H1 (cell line): ENCODE measurements around the gene LSM2. TPM values are rescaled to one million over a fixed set of nuclear protein-coding genes. Genes with fewer than 3 reads are reported as not detected.

Source experiments
- CTCF ChIA-PET: fragments of 300-600 bp; sonication (Branson Sonifier 250); formaldehyde crosslinking; loops from one replicate; lab custom pipeline; 2021; ENCODE audit not compliant: partially characterized antibody; lab: Charles Lee
- POLR2A ChIA-PET: fragments of 300-600 bp; sonication (Branson Sonifier 250); formaldehyde crosslinking; loops from one replicate; lab custom pipeline; 2021; ENCODE audit warnings: inconsistent platforms; ENCODE audit not compliant: partially characterized antibody; lab: Charles Lee
- DNase-seq, 2 experiments: peaks; one replicate each; pipeline versions ENCODE4 v3.0.0 to v3.0.0-alpha.2; 2010 to 2022; ENCODE audit warnings: low spot score in 2 of 2, low read depth in 1 of 2, mixed read lengths in 1 of 2
- FAIRE-seq: peaks from 2 replicates; lab custom pipeline; 2011; peaks lifted over from hg19 to GRCh38; lab: Jason Lieb, UNC
- H2AFZ ChIP-seq: 2 replicates; pipeline ENCODE4 v1.8.1; 2012; ENCODE audit warnings: low read length, inconsistent platforms
- H2AK5ac ChIP-seq: 2 replicates; pipeline ENCODE4 v1.6.1; 2013; ENCODE audit warnings: low read depth, low read length
- H2BK120ac ChIP-seq: replicated peaks from 2 replicates; pipeline ENCODE3; 2013; ENCODE audit warnings: low read depth, low read length, inconsistent platforms
- H2BK12ac ChIP-seq: 2 replicates; pipeline ENCODE4 v1.6.1; 2013; ENCODE audit warnings: low read depth, low read length
- H2BK15ac ChIP-seq: 2 replicates; pipeline ENCODE4 v1.6.1; 2013; ENCODE audit warnings: low read length
- H2BK20ac ChIP-seq: 2 replicates; pipeline ENCODE4 v1.6.1; 2013; ENCODE audit warnings: low read length
- H2BK5ac ChIP-seq: 2 replicates; pipeline ENCODE4 v1.6.1; 2013; ENCODE audit warnings: low read depth, low read length
- H3K14ac ChIP-seq: 2 replicates; pipeline ENCODE4 v1.6.1; 2013; ENCODE audit warnings: inconsistent platforms; ENCODE audit not compliant: insufficient read length
- H3K18ac ChIP-seq: 2 replicates; pipeline ENCODE4 v1.6.1; 2013; ENCODE audit warnings: low read length; ENCODE audit errors: extremely low read depth
- H3K23ac ChIP-seq: 2 replicates; pipeline ENCODE4 v1.6.1; 2013; ENCODE audit warnings: inconsistent platforms; ENCODE audit not compliant: insufficient read length
- H3K23me2 ChIP-seq: 2 replicates; pipeline ENCODE4 v1.6.1; 2013; ENCODE audit warnings: low read depth, low read length
- H3K27ac ChIP-seq: 2 replicates; pipeline ENCODE4 v1.6.1; 2011; ENCODE audit warnings: low read depth, low read length, inconsistent platforms
- H3K27me3 ChIP-seq, 4 experiments: replicated peaks in 1 of 4; 1 replicate in 1 of 4; 2 replicates in 3 of 4; pipeline versions ENCODE4 v1.6.1 to v1.8.1; 2011 to 2013; ENCODE audit warnings: low read length in 3 of 4, mild to moderate bottlenecking in 3 of 4, inconsistent platforms in 2 of 4, mixed read lengths in 2 of 4, moderate library complexity in 1 of 4; ENCODE audit not compliant: control insufficient read depth in 3 of 4, insufficient read depth in 3 of 4; ENCODE audit errors: extremely low read depth in 1 of 4
- H3K36me3 ChIP-seq, 4 experiments: 2 replicates each; pipeline versions ENCODE4 v1.6.1 to v1.8.1; 2011 to 2013; ENCODE audit warnings: mild to moderate bottlenecking in 4 of 4, low read length in 3 of 4, moderate library complexity in 2 of 4, control low read depth in 1 of 4, inconsistent platforms in 1 of 4; ENCODE audit not compliant: insufficient read depth in 4 of 4, control insufficient read depth in 2 of 4
- H3K4ac ChIP-seq: replicated peaks from 2 replicates; pipeline ENCODE3; 2013; ENCODE audit warnings: low read length, low read depth, mixed read lengths, inconsistent platforms; ENCODE audit not compliant: insufficient read length
- H3K4me1 ChIP-seq, 4 experiments: replicated peaks in 1 of 4; 1 replicate in 1 of 4; 2 replicates in 3 of 4; pipeline versions ENCODE4 v1.6.1 to v1.8.1; 2011 to 2013; ENCODE audit warnings: low read length in 3 of 4, inconsistent platforms in 2 of 4, mixed read lengths in 1 of 4; ENCODE audit not compliant: insufficient read depth in 4 of 4, control insufficient read depth in 3 of 4
- H3K4me2 ChIP-seq, 2 experiments: 2 replicates each; pipeline versions ENCODE4 v1.6.1 to v1.8.1; 2011 to 2013; ENCODE audit warnings: low read depth in 2 of 2, low read length in 2 of 2, control low read depth in 1 of 2, inconsistent platforms in 1 of 2, mild to moderate bottlenecking in 1 of 2; ENCODE audit not compliant: insufficient read depth in 1 of 2
- H3K4me3 ChIP-seq, 4 experiments: fragments of 200-600, 300-600 bp in 1 of 4; sonication (generic), shearing (Covaris generic), sonication (Bioruptor Twin) in 1 of 4; 2 replicates each; pipeline versions ENCODE4 v1.5.1 to v1.8.1; 2011 to 2016; ENCODE audit warnings: low read length in 4 of 4, low read depth in 3 of 4, control low read depth in 2 of 4, inconsistent platforms in 2 of 4, mild to moderate bottlenecking in 2 of 4, mixed read lengths in 1 of 4, moderate library complexity in 1 of 4; ENCODE audit not compliant: insufficient read depth in 2 of 4; ENCODE audit errors: extremely low read depth in 1 of 4
- H3K56ac ChIP-seq: replicated peaks from 2 replicates; pipeline ENCODE3; 2013; ENCODE audit warnings: low read depth, mild to moderate bottlenecking, mixed read lengths, low read length, inconsistent platforms; ENCODE audit not compliant: insufficient read length
- H3K79me1 ChIP-seq: 2 replicates; pipeline ENCODE4 v1.6.1; 2013; ENCODE audit warnings: low read depth, low read length, control low read depth
- H3K79me2 ChIP-seq, 2 experiments: 2 replicates each; pipeline versions ENCODE4 v1.6.1 to v1.8.1; 2012 to 2013; ENCODE audit warnings: low read length in 2 of 2, mild to moderate bottlenecking in 2 of 2, inconsistent platforms in 1 of 2; ENCODE audit not compliant: insufficient read depth in 2 of 2, control insufficient read depth in 1 of 2
- H3K9ac ChIP-seq, 4 experiments: replicated peaks in 1 of 4; 1 replicate in 1 of 4; 2 replicates in 3 of 4; pipeline versions ENCODE4 v1.6.1 to v1.8.1; 2011 to 2013; ENCODE audit warnings: low read depth in 3 of 4, low read length in 3 of 4, control low read depth in 2 of 4, mild to moderate bottlenecking in 2 of 4, moderate library complexity in 2 of 4, inconsistent platforms in 1 of 4; ENCODE audit errors: extremely low read depth in 1 of 4
- H3K9me3 ChIP-seq, 2 experiments: 2 replicates each; pipeline versions ENCODE4 v1.6.1 to v1.8.1; 2012 to 2013; ENCODE audit warnings: mild to moderate bottlenecking in 2 of 2, moderate library complexity in 2 of 2, control low read depth in 1 of 2, inconsistent platforms in 1 of 2, low read depth in 1 of 2, low read length in 1 of 2, mixed read lengths in 1 of 2; ENCODE audit not compliant: insufficient read depth in 2 of 2
- H4K20me1 ChIP-seq, 2 experiments: replicated peaks in 1 of 2; 2 replicates each; pipeline versions ENCODE3 to v1.8.1; 2011 to 2013; ENCODE audit warnings: inconsistent platforms in 2 of 2, low read length in 2 of 2, mild to moderate bottlenecking in 1 of 2; ENCODE audit not compliant: insufficient read depth in 2 of 2, control insufficient read depth in 1 of 2
- H4K5ac ChIP-seq: 2 replicates; pipeline ENCODE4 v1.6.1; 2013; ENCODE audit warnings: low read length, low read depth, mixed read lengths, inconsistent platforms; ENCODE audit not compliant: insufficient read length
- H4K8ac ChIP-seq: 2 replicates; pipeline ENCODE4 v1.8.0; 2013; ENCODE audit warnings: mild to moderate bottlenecking, moderate library complexity, low read length, inconsistent platforms; ENCODE audit not compliant: insufficient read depth; ENCODE audit errors: extremely low read depth
- H4K91ac ChIP-seq: replicated peaks from 2 replicates; pipeline ENCODE3; 2013; ENCODE audit warnings: low read length, mixed read lengths, inconsistent platforms; ENCODE audit not compliant: insufficient read length
- CREB1 ChIP-seq: IDR thresholded peaks from 2 replicates; pipeline ENCODE4 v1.6.1; 2012; ENCODE audit warnings: inconsistent platforms
- POLR2AphosphoS5 ChIP-seq: IDR thresholded peaks from 2 replicates; pipeline ENCODE4 v1.6.1; 2011; ENCODE audit warnings: low read depth, low read length
- SAP30 ChIP-seq: fragments of 300-600 bp; sonication (generic); IDR thresholded peaks from 2 replicates; pipeline ENCODE4 v1.7.1; 2012; ENCODE audit warnings: low read length, moderate library complexity, mild to moderate bottlenecking, inconsistent platforms; ENCODE audit not compliant: insufficient read depth, insufficient replicate concordance
- SIN3A ChIP-seq, 2 experiments: IDR thresholded peaks in 1 of 2; conservative IDR thresholded peaks in 1 of 2; 2 replicates each; pipeline ENCODE4 v1.6.1; 2011 to 2012; ENCODE audit warnings: low read length in 2 of 2, improper control_type of control experiment in 1 of 2, low read depth in 1 of 2, mild to moderate bottlenecking in 1 of 2
- WGBS, 2 experiments: shearing (Covaris generic) in 1 of 2; methylation state at CpG; one replicate each; pipeline versions ENCODE4 v1.1.6 to v1.1.7; 2013 to 2015; ENCODE audit warnings: low lambda C conversion rate in 2 of 2, mixed read lengths in 2 of 2, inconsistent platforms in 1 of 2, low coverage in 1 of 2, missing lambda C conversion rate in 1 of 2; ENCODE audit not compliant: insufficient replicate concordance in 2 of 2, insufficient coverage in 1 of 2, insufficient read length in 1 of 2; ENCODE audit errors: extremely low coverage in 1 of 2, missing lambda C conversion rate in 1 of 2; 5-methylcytosine and 5-hydroxymethylcytosine counted together
- polyA plus RNA-seq, 7 experiments: library from polyadenylated mRNA; depleted of rRNA in 3 of 7; stranded (reverse) in 5 of 7; unstranded in 2 of 7; fragments of >200 nt in 5 of 7; fragments of 200-250 nt in 2 of 7; gene quantifications; 1 replicate in 5 of 7; 2 replicates in 1 of 7; 4 replicates in 1 of 7; pipeline versions ENCODE4 v1.2.1 to v1.2.3, GENCODE V29; 2011 to 2013; ENCODE audit warnings: missing spikeins in 2 of 7, mixed read lengths in 2 of 7
- total RNA-seq: library from RNA; stranded (reverse); fragmentation: NEBNext Ultra II Directional; extraction: Animal tissue kit (Norgen Biotek cat#: 25700); gene quantifications from 2 replicates; pipeline ENCODE4 v1.2.1, GENCODE V29; 2021

Gene LSM2
- total and polyA plus RNA-seq, 2 of the 8 experiments (the other 6 are each of a cell fraction or from before 2014, with no cell fraction given), result 127 to 168 TPM

- Histone ChIP-seq H3K23ac (no peak overlapping the region), H2BK20ac (no peak overlapping the region), H3K27ac (no peak overlapping the region), H3K79me2 (no peaks in the 10 kb centered on the region), H2BK5ac (no peak overlapping the region), H2AFZ (no peak overlapping the region), H4K20me1 (peaks cover 1 to 3% of the 10 kb centered on the region in 2 experiments), H2BK120ac (no peak overlapping the region), H3K14ac (no peak overlapping the region), H3K4me1 (no peaks in the 10 kb centered on the region), H2AK5ac (no peak overlapping the region), H4K8ac (no peak overlapping the region), H3K4me3 (no peak overlapping the region), H3K4me2 (no peak overlapping the region), H3K56ac (no peak overlapping the region), H3K79me1 (no peaks in the 10 kb centered on the region), H3K9ac (no peak overlapping the region), H4K5ac (no peak overlapping the region), H2BK12ac (no peak overlapping the region), H3K18ac (no peak overlapping the region), H3K27me3 (no peaks in the 10 kb centered on the region; a peak in 1 of 7 replicates), H2BK15ac (no peak overlapping the region), H3K4ac (no peak overlapping the region), H3K9me3 (no peaks in the 10 kb centered on the region), H3K36me3 (peaks cover 34 to 70% (median 52%) of the 10 kb centered on the region in 4 experiments), H4K91ac (no peak overlapping the region), H3K23me2 (0 out of 2 replicates have a peak, but pooled peaks cover 1% of the 10 kb centered on the region)
- POLR2A ChIA-PET, result interaction anchor here (0.8 to 10.3 kb wide), 15 partner anchors 8 to 145 kb away, joined by 3 to 85 read pairs (median 4); partner anchors contain the start of genes VARS1 and VWA7
- TF ChIP-seq POLR2AphosphoS5 (no peak), SAP30 (no peak), CREB1 (no peak), SIN3A (conservative IDR thresholded peaks at IDR 0.05 in 1 of 2, IDR thresholded peaks at IDR 0.05 in 1 of 2; ENCODE audit: low read depth in 1 of 2, low read length in 2 of 2) (no peak)
- no peak for DNase-seq
- 92% methylated on average over 15 of the region's 15 CpGs; no CpG with 5 or more reads in 1 of the 2 experiments for WGBS, 2 experiments
- no peak for FAIRE-seq
- CTCF ChIA-PET, result interaction anchor here (0.5 to 15.6 kb wide), 8 partner anchors 10 to 220 kb away, joined by 3 to 228 read pairs (median 4); partner anchors contain the start of genes LY6G5C and VWA7
Measured at GRCh38 chr6:31784098-31784925, 22.5 kb downstream of the LSM2 start.
